ENCODE measurements around the gene CCDC6. TPM values are rescaled to one million over a fixed set of nuclear protein-coding genes. Genes with fewer than 3 reads are reported as not detected.

Gene CCDC6
- total and polyA plus RNA-seq, 2 of the 4 experiments (the other 2 are of a cell fraction): 21.8 to 30.8 TPM

- no peak overlapping the region for H3K4me2 ChIP-seq (ENCODE audit: low read depth, low read length)
- H3K79me1 ChIP-seq (ENCODE audit: low read depth in 1 of 2, low read length in 2 of 2): peaks cover 0 to 8% of the 10 kb centered on the region in 2 experiments; a peak in 2 of 4 replicates
- H2AFZ ChIP-seq (replicated peaks; ENCODE audit: low read length, poor library complexity): no peak overlapping the region
- ATAC-seq (ENCODE audit: low read depth): peak; percentile 72
- peaks cover 24% of the 10 kb centered on the region for H3K36me3 ChIP-seq (ENCODE audit: control insufficient read depth, insufficient read depth, low read length)
- H4K5ac ChIP-seq (ENCODE audit: low read depth, low read length): no peak overlapping the region
- no peak overlapping the region for H4K8ac ChIP-seq (ENCODE audit: low read depth in 2 of 2, low read length in 2 of 2)
- no peak overlapping the region for H2BK15ac ChIP-seq (ENCODE audit: low read depth, low read length)
- no peak overlapping the region for H3K14ac ChIP-seq (replicated peaks; ENCODE audit: low read depth, low read length)
- no peak overlapping the region for H3K4ac ChIP-seq (ENCODE audit: low read depth, low read length)
- H2BK5ac ChIP-seq (ENCODE audit: low read depth, low read length, poor library complexity, severe bottlenecking): no peak overlapping the region
- no peak overlapping the region for H3K27ac ChIP-seq (ENCODE audit: insufficient read depth, low read length)
- H2BK20ac ChIP-seq (ENCODE audit: low read depth, low read length): no peak overlapping the region
- H3K27me3 ChIP-seq (ENCODE audit: control insufficient read depth, insufficient read depth, low read length): no peaks in the 10 kb centered on the region
- H3K9me3 ChIP-seq (ENCODE audit: control insufficient read depth, insufficient read depth, low read length): no peaks in the 10 kb centered on the region
- CTCF ChIA-PET: interaction anchor here (1.0 to 1.3 kb wide), 3 partner anchors 9 to 187 kb away, joined by 3 to 5 read pairs (median 3); no protein-coding TSS in a partner anchor
- H3K4me1 ChIP-seq (ENCODE audit: control insufficient read depth, insufficient read depth, low read length): no peaks in the 10 kb centered on the region
- in situ Hi-C loops (cut with MboI; ENCODE audit: low sequenced_read_pairs) (loop anchor here (10.0 kb wide), 1 partner anchor 174 kb away; no protein-coding TSS in a partner anchor), intact Hi-C loops (cut with micrococcal nuclease) (loop anchor here (1.0 to 10.0 kb wide), 2 partner anchors 183 to 564 kb away; no protein-coding TSS in a partner anchor), dilution Hi-C loops (cut with HindIII; ENCODE audit: low sequenced_read_pairs, unreplicated experiment) (no loop called here)
- no peak overlapping the region for H2AK5ac ChIP-seq (ENCODE audit: low read depth, low read length)
- no peak overlapping the region for H3K9ac ChIP-seq (ENCODE audit: low read depth, low read length)
- no peak overlapping the region for H2AK9ac ChIP-seq (replicated peaks; ENCODE audit: low read depth, low read length, poor library complexity)
- H2BK120ac ChIP-seq (ENCODE audit: low read depth, low read length): no peak overlapping the region
- WGBS, 2 experiments (ENCODE audit: extremely low coverage in 2 of 2, insufficient read length in 1 of 2): 100% methylated on average over 1 of the region's 5 CpGs; no CpG with 5 or more reads in 1 of the 2 experiments
- no peaks in the 10 kb centered on the region; the same call in 1 of the 2 replicates for H3K9me1 ChIP-seq (ENCODE audit: insufficient read depth, low read length)
- H3K56ac ChIP-seq (ENCODE audit: extremely low read depth, insufficient read depth, low read length): no peak overlapping the region
- DNase-seq: peak; percentile 37
- POLR2A ChIA-PET (ENCODE audit: unreplicated experiment): no interaction called here
- H3K4me3 ChIP-seq (ENCODE audit: insufficient read depth, low read depth, low read length): no peak overlapping the region
- no peaks in the 10 kb centered on the region for H4K20me1 ChIP-seq (ENCODE audit: insufficient read depth, low read length)
- no peak overlapping the region for H3K23ac ChIP-seq (ENCODE audit: low read depth, low read length)
- BruUV-seq (replicated peaks): no TSS peak
- no peak overlapping the region for H4K91ac ChIP-seq (ENCODE audit: insufficient read depth, low read depth, low read length)
- H3K18ac ChIP-seq (ENCODE audit: low read depth, low read length): no peak overlapping the region
- no peak for TF ChIP-seq ELK1 (IDR thresholded peaks at IDR 0.05; ENCODE audit: borderline replicate concordance, low read depth, low read length)
- TF ChIP-seq BHLHE40 (IDR thresholded peaks at IDR 0.05; ENCODE audit: low read depth, low read length): peak; percentile 62; the same call in 1 of the 2 replicates
- TF ChIP-seq MXI1 (IDR thresholded peaks at IDR 0.05; ENCODE audit: borderline replicate concordance, low read depth, low read length): no peak
- peak; percentile 52 for TF ChIP-seq CTCF (conservative IDR thresholded peaks at IDR 0.05; ENCODE audit: low read depth, low read length)
- TF ChIP-seq RAD21 (IDR thresholded peaks at IDR 0.05; ENCODE audit: low read length): peak; percentile 47
- no peak for TF ChIP-seq RCOR1 (IDR thresholded peaks at IDR 0.05; ENCODE audit: insufficient replicate concordance, low read length)
- peak; percentile 52; the same call in 1 of the 2 replicates for TF ChIP-seq SMC3 (IDR thresholded peaks at IDR 0.05; ENCODE audit: low read depth, low read length)
- TF ChIP-seq CEBPB (IDR thresholded peaks at IDR 0.05; ENCODE audit: low read depth, low read length): no peak
- no peak for TF ChIP-seq NFE2L2 (IDR thresholded peaks at IDR 0.05; ENCODE audit: low read depth, low read length)
- no peak for TF ChIP-seq POLR2A (IDR thresholded peaks at IDR 0.05; ENCODE audit: low read depth, low read length)
- TF ChIP-seq RFX5 (IDR thresholded peaks at IDR 0.05; ENCODE audit: low read depth, low read length): no peak
- no peak for TF ChIP-seq MAZ (IDR thresholded peaks at IDR 0.05; ENCODE audit: borderline replicate concordance, low read depth, low read length)
- no peak for TF ChIP-seq FOS (IDR thresholded peaks at IDR 0.05; ENCODE audit: low read depth, low read length)
- TF ChIP-seq USF2 (IDR thresholded peaks at IDR 0.05; ENCODE audit: low read depth, low read length): no peak
Measured at GRCh38 chr10:59808896-59809643, 97.3 kb downstream of the CCDC6 start.

Measured in IMR-90 (cell line).